Measurements from ENCODE around the gene MTREX. TPM values are rescaled to one million over a fixed set of nuclear protein-coding genes. Genes with fewer than 3 reads are reported as not detected.

Gene MTREX
- total and polyA plus RNA-seq, 10 of the 15 experiments (the other 5 are each of a cell fraction or from before 2014, with no cell fraction given) = 20.1 to 102 (median 49.0) TPM

- H3K4me2 ChIP-seq (ENCODE audit: control insufficient read depth, insufficient read depth) = no peak overlapping the region
- H3K4me3 ChIP-seq = no peak overlapping the region
- CTCF ChIA-PET = no interaction called here
- ATAC-seq = no peak
- BruUV-seq (replicated peaks) = no TSS peak
- DNase-seq (ENCODE audit: low read depth, low spot score) = no peak
- SMC1A ChIA-PET (ENCODE audit: uncharacterized antibody, unreplicated experiment) = interaction anchor here (0.6 to 1.9 kb wide), 4 partner anchors 8 to 584 kb away, joined by 3 to 6 read pairs (median 6); no protein-coding TSS in a partner anchor
- RAD21 ChIA-PET (ENCODE audit: unreplicated experiment) = no interaction called here
- no peak overlapping the region for H3K9ac ChIP-seq (ENCODE audit: control insufficient read depth, insufficient read depth, low read length)
- H3K27me3 ChIP-seq (replicated peaks in 1 of 2; ENCODE audit: control insufficient read depth in 2 of 2, insufficient read depth in 2 of 2, low read length in 1 of 2) = no peaks in the 10 kb centered on the region
- peaks cover 5% of the 10 kb centered on the region; the same call in 2 of the 3 replicates for H3K9me3 ChIP-seq (replicated peaks; ENCODE audit: control insufficient read depth, insufficient read depth, low read length)
- TF ChIP-seq CBFB (IDR thresholded peaks at IDR 0.05; ENCODE audit: low read depth) (no peak), CREM (IDR thresholded peaks at IDR 0.05; ENCODE audit: low read depth) (no peak), CBX3 (IDR thresholded peaks at IDR 0.05; ENCODE audit: borderline replicate concordance, low read depth) (no peak), ZZZ3 (IDR thresholded peaks at IDR 0.05; ENCODE audit: control insufficient read depth, insufficient read length, low read depth) (no peak), POLR2A (IDR thresholded peaks at IDR 0.05; ENCODE audit: low read depth, low read length) (no peak), POLR2AphosphoS2 (IDR thresholded peaks at IDR 0.05; ENCODE audit: low read depth, low read length) (no peak), ELK1 (IDR thresholded peaks at IDR 0.05; ENCODE audit: low read depth, low read length) (no peak), RB1 (IDR thresholded peaks at IDR 0.05; ENCODE audit: borderline replicate concordance) (no peak), NFYA (IDR thresholded peaks at IDR 0.05; ENCODE audit: borderline replicate concordance, low read depth, low read length) (no peak), RAD21 (IDR thresholded peaks at IDR 0.05; ENCODE audit: insufficient read depth, low read depth, low read length) (no peak), ZBTB4 (CRISPR knock-in tag; IDR thresholded peaks at IDR 0.05) (no peak), IRF5 (IDR thresholded peaks at IDR 0.05; ENCODE audit: borderline replicate concordance) (no peak), RCOR1 (conservative IDR thresholded peaks at IDR 0.05; ENCODE audit: low read depth, low read length) (no peak), CTCF (IDR thresholded peaks at IDR 0.05 in 2 of 3, conservative IDR thresholded peaks at IDR 0.05 in 1 of 3; ENCODE audit: control insufficient read depth in 2 of 3, extremely low read depth in 1 of 3, insufficient read depth in 1 of 3, low read depth in 3 of 3, low read length in 3 of 3) (no peak)
- intact Hi-C loops (cut with micrococcal nuclease; ENCODE audit: unreplicated experiment) = no loop called here
- H4K20me1 ChIP-seq (ENCODE audit: control insufficient read depth, insufficient read depth) = no peaks in the 10 kb centered on the region
- POLR2A ChIA-PET = no interaction called here
- in situ Hi-C loops (cut with MboI) = no loop called here
- 50% methylated on average over 2 of the region's 2 CpGs for WGBS (ENCODE audit: insufficient coverage, insufficient replicate concordance, low lambda C conversion rate, missing lambda C conversion rate)
- no peak overlapping the region for H2AFZ ChIP-seq (ENCODE audit: control insufficient read depth, low read depth, low read length)
- FAIRE-seq = no peak
- H3K79me2 ChIP-seq (ENCODE audit: control insufficient read depth, insufficient read depth, low read length) = no peaks in the 10 kb centered on the region
- no peaks in the 10 kb centered on the region for H3K4me1 ChIP-seq (ENCODE audit: control insufficient read depth, insufficient read depth, low read length)
- H3K36me3 ChIP-seq (ENCODE audit: control insufficient read depth in 2 of 2, insufficient read depth in 2 of 2, low read length in 1 of 2) = peaks cover 0 to 30% of the 10 kb centered on the region in 2 experiments; a peak in 3 of 4 replicates
- H3K27ac ChIP-seq (ENCODE audit: control insufficient read depth, insufficient read depth) = no peak overlapping the region
Measured at GRCh38 chr5:55393501-55394175, 85.8 kb downstream of the MTREX start.
